Natural killer cell (primary cell): ENCODE results near the gene URM1. TPM values are rescaled to one million over a fixed set of nuclear protein-coding genes. Genes with fewer than 3 reads are reported as not detected.
A peak's percentile ranks its signal among the peaks of the same experiment; 100 is the strongest.

Experiments used
- ATAC-seq, 3 donors: fragments of 150-1000 bp in 2 of 3; fragments of 200-7000 bp in 1 of 3; cut with Tn5 transposase; 1 replicate in 1 of 3; 2 replicates in 2 of 3; pipeline ENCODE4 v1.10.0; 2021; ENCODE audit warnings: mild to moderate bottlenecking in 2 of 3, moderate library complexity in 2 of 3
- DNase-seq, 2 donors: peaks; one replicate each; pipeline versions ENCODE4 v3.0.0 to v3.0.0-alpha.2; 2013 to 2021; ENCODE audit warnings: mixed read lengths in 1 of 2
- H3K27ac ChIP-seq: one replicate; pipeline ENCODE4 v1.5.1; 2013; ENCODE audit warnings: mild to moderate bottlenecking, low read length
- H3K27me3 ChIP-seq: one replicate; pipeline ENCODE4 v1.6.1; 2013; ENCODE audit warnings: low read length; ENCODE audit not compliant: control insufficient read depth, insufficient read depth
- H3K36me3 ChIP-seq: one replicate; pipeline ENCODE4 v1.6.1; 2013; ENCODE audit warnings: low read length; ENCODE audit not compliant: control insufficient read depth, insufficient read depth
- H3K4me1 ChIP-seq: one replicate; pipeline ENCODE4 v1.6.1; 2013; ENCODE audit warnings: low read length; ENCODE audit not compliant: control insufficient read depth, insufficient read depth
- H3K4me3 ChIP-seq: one replicate; pipeline ENCODE4 v1.5.1; 2013; ENCODE audit warnings: low read length
- H3K9me3 ChIP-seq: one replicate; pipeline ENCODE4 v1.6.1; 2013; ENCODE audit warnings: low read length; ENCODE audit not compliant: control insufficient read depth, insufficient read depth
- H3K27ac Mint-ChIP-seq, 2 donors: one replicate each; pipeline ENCODE4 v1.8.0; 2022; ENCODE audit warnings: mild to moderate bottlenecking in 2 of 2, mixed read lengths in 2 of 2, moderate library complexity in 1 of 2
- H3K27me3 Mint-ChIP-seq, 2 donors: one replicate each; pipeline ENCODE4 v1.8.0; 2022; ENCODE audit warnings: low read depth in 2 of 2, mixed read lengths in 2 of 2
- H3K36me3 Mint-ChIP-seq: one replicate; pipeline ENCODE4 v1.8.0; 2022; ENCODE audit warnings: mixed read lengths
- H3K4me1 Mint-ChIP-seq, 2 donors: one replicate each; pipeline ENCODE4 v1.8.0; 2022; ENCODE audit warnings: mixed read lengths in 2 of 2
- H3K4me3 Mint-ChIP-seq: one replicate; pipeline ENCODE4 v1.8.0; 2022; ENCODE audit warnings: mild to moderate bottlenecking, moderate library complexity, mixed read lengths
- H3K9me3 Mint-ChIP-seq, 2 donors: one replicate each; pipeline ENCODE4 v1.8.0; 2022; ENCODE audit warnings: mixed read lengths in 2 of 2
- WGBS: methylation state at CpG from one replicate; pipeline ENCODE4 v1.1.7; 2013; ENCODE audit warnings: missing lambda C conversion rate; ENCODE audit not compliant: insufficient coverage; 5-methylcytosine and 5-hydroxymethylcytosine counted together
- intact Hi-C: fragments of 100-400 bp; cut with micrococcal nuclease; formaldehyde crosslinking; loops from one replicate; pipeline ENCODE4 v1.14.2; 2022
- total RNA-seq, 4 donors: library from RNA; stranded (reverse); fragments of 120-200 nt in 1 of 4; gene quantifications; one replicate each; pipeline versions ENCODE4 v1.2.3 to v1.2.4, GENCODE V29; 2013 to 2022
- TF ChIP-seq, protein P1 (sequence below): fragments of 200-600 bp; IDR thresholded peaks from one replicate; pipeline ENCODE4 v1.8.0; 2022; ENCODE audit warnings: antibody characterized with exemption

The URM1 gene
- total RNA-seq, 3 donors from 2014 or later (not counting 1 experiment from before 2014, with no cell fraction given): 39.4 to 47.8 (median 46.7) TPM

GRCh38 chr9:128371630-128372117, 500 bp downstream of the URM1 start:
- Mint-ChIP-seq H3K36me3 (no peaks in the 10 kb centered on the region), H3K4me1 (peaks cover 29 to 31% of the 10 kb centered on the region in 2 donors), H3K4me3 (peak overlapping the region; percentile 96), H3K27ac (peak overlapping the region; percentile 96 to 99), H3K9me3 (no peaks in the 10 kb centered on the region), H3K27me3 (peaks cover 0 to 2% of the 10 kb centered on the region in 2 donors)
- no peaks in the 10 kb centered on the region for H3K9me3 ChIP-seq
- peaks cover 21% of the 10 kb centered on the region for H3K4me1 ChIP-seq
- under 1% methylated on average over 9 of the region's 10 CpGs for WGBS
- TF ChIP-seq, protein P1, sequence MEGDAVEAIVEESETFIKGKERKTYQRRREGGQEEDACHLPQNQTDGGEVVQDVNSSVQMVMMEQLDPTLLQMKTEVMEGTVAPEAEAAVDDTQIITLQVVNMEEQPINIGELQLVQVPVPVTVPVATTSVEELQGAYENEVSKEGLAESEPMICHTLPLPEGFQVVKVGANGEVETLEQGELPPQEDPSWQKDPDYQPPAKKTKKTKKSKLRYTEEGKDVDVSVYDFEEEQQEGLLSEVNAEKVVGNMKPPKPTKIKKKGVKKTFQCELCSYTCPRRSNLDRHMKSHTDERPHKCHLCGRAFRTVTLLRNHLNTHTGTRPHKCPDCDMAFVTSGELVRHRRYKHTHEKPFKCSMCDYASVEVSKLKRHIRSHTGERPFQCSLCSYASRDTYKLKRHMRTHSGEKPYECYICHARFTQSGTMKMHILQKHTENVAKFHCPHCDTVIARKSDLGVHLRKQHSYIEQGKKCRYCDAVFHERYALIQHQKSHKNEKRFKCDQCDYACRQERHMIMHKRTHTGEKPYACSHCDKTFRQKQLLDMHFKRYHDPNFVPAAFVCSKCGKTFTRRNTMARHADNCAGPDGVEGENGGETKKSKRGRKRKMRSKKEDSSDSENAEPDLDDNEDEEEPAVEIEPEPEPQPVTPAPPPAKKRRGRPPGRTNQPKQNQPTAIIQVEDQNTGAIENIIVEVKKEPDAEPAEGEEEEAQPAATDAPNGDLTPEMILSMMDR: no peak
- DNase-seq (no peak), ATAC-seq (no peak)
- H3K27me3 ChIP-seq: no peaks in the 10 kb centered on the region
- H3K36me3 ChIP-seq: peaks cover 2% of the 10 kb centered on the region
- peak overlapping the region; percentile 82 for H3K27ac ChIP-seq
- H3K4me3 ChIP-seq: peak overlapping the region; percentile 72
- intact Hi-C loops: loop anchor here (1.0 kb wide), 1 partner anchor 49 kb away; the partner anchor contains the start of genes COQ4 and TRUB2

DNA sequence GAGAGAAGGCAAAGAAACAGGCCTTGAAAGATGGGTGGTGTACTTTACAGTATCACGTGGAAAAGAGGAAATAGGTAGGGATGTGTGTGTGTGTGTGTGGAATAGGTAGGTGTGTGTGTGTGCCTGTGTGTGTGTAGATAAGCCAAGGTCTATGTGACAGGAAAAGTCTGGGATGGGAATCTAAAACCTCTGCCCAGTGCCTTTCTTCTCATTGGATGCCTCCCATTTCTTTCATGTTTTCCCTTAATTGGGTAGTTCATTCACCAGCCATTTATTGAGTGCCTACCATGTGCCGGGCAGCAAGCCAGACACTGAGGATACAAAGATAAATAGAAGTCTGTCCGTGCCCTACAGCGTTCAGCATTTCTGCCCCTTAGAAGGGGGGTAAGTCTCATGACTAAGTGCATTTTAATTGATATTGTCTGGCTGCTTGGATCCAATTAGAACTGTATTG, 1.0 kb downstream of the URM1 start:
- H3K27ac Mint-ChIP-seq: peak overlapping the region; percentile 96 to 99

DNA sequence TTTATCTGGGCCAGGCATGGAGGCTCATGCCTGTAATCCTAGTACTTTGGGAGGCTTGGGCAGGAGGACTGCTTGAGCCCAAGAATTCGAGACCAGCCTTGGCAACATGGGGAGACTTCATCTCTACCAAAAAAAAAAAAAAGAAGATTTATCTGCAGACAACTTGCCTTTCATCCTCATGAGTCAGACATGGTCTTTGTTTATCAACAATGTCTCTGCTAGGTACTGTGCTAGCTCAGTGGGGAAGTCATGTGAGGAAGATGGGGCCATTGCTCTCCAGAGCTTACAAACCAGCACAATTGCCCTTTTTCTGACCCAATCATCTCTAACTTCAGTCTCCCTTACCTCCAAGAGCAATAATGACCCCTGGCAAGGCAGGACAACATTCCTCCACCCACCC, 1.6 kb downstream of the URM1 start:
- Mint-ChIP-seq H3K27ac (peak overlapping the region; percentile 96 to 99), H3K9me3 (no peaks in the 10 kb centered on the region), H3K4me1 (peaks cover 29 to 31% of the 10 kb centered on the region in 2 donors), H3K36me3 (no peaks in the 10 kb centered on the region), H3K27me3 (no peaks in the 10 kb centered on the region), H3K4me3 (peak overlapping the region; percentile 76)
- Histone ChIP-seq H3K9me3 (no peaks in the 10 kb centered on the region), H3K4me3 (no peak overlapping the region), H3K27ac (no peak overlapping the region), H3K4me1 (peaks cover 21% of the 10 kb centered on the region), H3K27me3 (no peaks in the 10 kb centered on the region), H3K36me3 (peaks cover 3% of the 10 kb centered on the region)
- 100% methylated on average over 1 of the region's 1 CpG for WGBS
- intact Hi-C loops: no loop called here
- no peak for ATAC-seq
- DNase-seq: no peak
- TF ChIP-seq, protein P1: no peak

More for the DNA sequence above, 1.0 kb downstream of the URM1 start:
- TF ChIP-seq, protein P1: no peak
- Histone ChIP-seq H3K27ac (no peak overlapping the region), H3K36me3 (peaks cover 2% of the 10 kb centered on the region), H3K4me3 (no peak overlapping the region), H3K4me1 (peaks cover 21% of the 10 kb centered on the region), H3K27me3 (no peaks in the 10 kb centered on the region), H3K9me3 (no peaks in the 10 kb centered on the region)
- Mint-ChIP-seq H3K4me3 (peak overlapping the region; percentile 96), H3K36me3 (no peaks in the 10 kb centered on the region), H3K4me1 (peaks cover 29 to 31% of the 10 kb centered on the region in 2 donors), H3K27me3 (no peaks in the 10 kb centered on the region), H3K9me3 (no peaks in the 10 kb centered on the region)
- DNase-seq (no peak), ATAC-seq (no peak)
- intact Hi-C loops: no loop called here
- WGBS: 28% methylated on average over 4 of the region's 4 CpGs

- Mint-ChIP-seq H3K9me3 (no peaks in the 10 kb centered on the region), H3K27me3 (no peaks in the 10 kb centered on the region), H3K4me1 (peaks cover 29 to 31% of the 10 kb centered on the region in 2 donors), H3K27ac (no peak overlapping the region), H3K4me3 (no peak overlapping the region), H3K36me3 (no peaks in the 10 kb centered on the region)
- H3K4me1 ChIP-seq: peaks cover 21% of the 10 kb centered on the region
- TF ChIP-seq, protein P1: no peak
- no peaks in the 10 kb centered on the region for H3K9me3 ChIP-seq
- no peak overlapping the region for H3K27ac ChIP-seq
- 93% methylated on average over 9 of the region's 9 CpGs for WGBS
- H3K36me3 ChIP-seq: peaks cover 11% of the 10 kb centered on the region
- no peaks in the 10 kb centered on the region for H3K27me3 ChIP-seq
- ATAC-seq: no peak
- no peak overlapping the region for H3K4me3 ChIP-seq
- intact Hi-C loops: no loop called here
- no peak for DNase-seq
Observed at GRCh38 chr9:128374221-128374675, 3.1 kb downstream of the URM1 start.
